DOHH2 (cell line): Measurements from ENCODE around the gene KIF16B.

ENCODE experiments used
- CTCF ChIP-seq: fragments of 200-600 bp; sonication (generic); IDR thresholded peaks from one replicate; pipeline ENCODE4 v1.5.1; 2014; ENCODE audit warnings: antibody characterized with exemption, mild to moderate bottlenecking, low read depth, low read length; ENCODE audit not compliant: poor library complexity, severe bottlenecking
- EZH2phosphoT487 ChIP-seq: fragments of 200-600 bp; sonication (generic); IDR thresholded peaks from 2 replicates; pipeline ENCODE4 v1.6.1; 2017; ENCODE audit warnings: borderline replicate concordance, mild to moderate bottlenecking, antibody characterized with exemption, low read length, moderate library complexity, mixed read lengths

DNA sequence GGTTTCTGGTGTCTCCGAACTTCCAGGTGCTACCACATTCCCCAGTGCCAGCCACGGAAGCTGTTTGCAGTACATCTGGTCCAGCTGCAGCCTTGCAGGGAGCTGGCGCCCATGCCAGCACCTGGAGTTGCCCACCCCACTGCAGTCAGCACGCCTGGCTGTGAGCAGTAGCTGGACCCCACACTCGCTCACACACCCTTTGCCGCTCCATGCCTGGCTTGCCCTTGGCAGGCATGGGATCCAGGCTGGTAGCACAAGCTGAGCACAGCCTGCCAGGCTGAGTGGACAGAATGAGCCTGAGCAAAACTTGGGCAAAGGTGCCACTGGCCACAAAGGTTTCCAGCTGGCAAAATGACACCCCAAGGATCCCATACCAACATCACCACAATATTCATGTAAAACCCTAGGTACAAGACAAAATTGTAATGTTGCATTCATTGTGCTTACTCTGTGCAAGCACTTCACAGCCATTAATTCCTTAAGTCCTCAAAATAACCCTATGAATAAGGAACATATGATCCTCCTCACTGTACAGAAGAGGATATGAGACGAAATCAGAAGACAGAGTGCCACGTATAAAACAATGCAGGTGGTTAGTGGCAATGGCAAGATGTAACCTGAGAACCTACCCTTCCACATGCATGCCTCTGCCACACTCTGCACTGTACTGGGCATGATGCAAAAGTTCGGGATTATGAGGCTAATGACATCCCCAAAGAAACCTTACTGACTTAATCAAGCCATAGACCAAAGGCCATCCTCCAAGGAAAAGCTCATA, 18.3 kb downstream of the KIF16B start:
- TF ChIP-seq CTCF (no peak), EZH2phosphoT487 (no peak)
